ENCODE data around the gene MAGI1. TPM values are rescaled to one million over a fixed set of nuclear protein-coding genes. Genes with fewer than 3 reads are reported as not detected.

Gene MAGI1
- total RNA-seq, 1 donor from 2014 or later = 74.8 TPM

- no peak for DNase-seq (ENCODE audit: low spot score)
Observed at GRCh38 chr3:65674226-65674625, 364.5 kb downstream of the MAGI1 start.

GRCh38 chr3:65672871-65673815 lies 365.6 kb downstream of the MAGI1 start:
- no peak for DNase-seq (ENCODE audit: low spot score)

GRCh38 chr3:65672061-65672460 lies 366.7 kb downstream of the MAGI1 start:
- no peak for DNase-seq (ENCODE audit: low spot score)

GRCh38 chr3:65671004-65671403 lies 367.7 kb downstream of the MAGI1 start:
- no peak for DNase-seq (ENCODE audit: low spot score)

GRCh38 chr3:65669163-65669875 lies 369.4 kb downstream of the MAGI1 start:
- DNase-seq (ENCODE audit: low spot score) = no peak

- DNase-seq (ENCODE audit: low spot score) = no peak
Observed at GRCh38 chr3:65667963-65668362, 370.8 kb downstream of the MAGI1 start.

GRCh38 chr3:65666448-65667091 lies 372.1 kb downstream of the MAGI1 start:
- no peak for DNase-seq (ENCODE audit: low spot score)

GRCh38 chr3:65665915-65666314 lies 372.8 kb downstream of the MAGI1 start:
- DNase-seq (ENCODE audit: low spot score) = no peak

GRCh38 chr3:65664931-65665330 lies 373.8 kb downstream of the MAGI1 start:
- no peak for DNase-seq (ENCODE audit: low spot score)

GRCh38 chr3:65664446-65664845 lies 374.3 kb downstream of the MAGI1 start:
- DNase-seq (ENCODE audit: low spot score) = no peak

- no peak for DNase-seq (ENCODE audit: low spot score)
Observed at GRCh38 chr3:65662095-65662494, 376.6 kb downstream of the MAGI1 start.

- no peak for DNase-seq (ENCODE audit: low spot score)
Observed at GRCh38 chr3:65660000-65660598, 378.6 kb downstream of the MAGI1 start.

GRCh38 chr3:65659396-65659795 lies 379.3 kb downstream of the MAGI1 start:
- DNase-seq (ENCODE audit: low spot score) = no peak

- no peak for DNase-seq (ENCODE audit: low spot score)
Observed at GRCh38 chr3:65658401-65658800, 380.3 kb downstream of the MAGI1 start.

- DNase-seq (ENCODE audit: low spot score) = no peak
Observed at GRCh38 chr3:65655061-65655460, 383.7 kb downstream of the MAGI1 start.

GRCh38 chr3:65653731-65654130 lies 385.0 kb downstream of the MAGI1 start:
- no peak for DNase-seq (ENCODE audit: low spot score)

- DNase-seq (ENCODE audit: low spot score) = no peak
Observed at GRCh38 chr3:65650247-65650646, 388.5 kb downstream of the MAGI1 start.

GRCh38 chr3:65647369-65647768 lies 391.3 kb downstream of the MAGI1 start:
- DNase-seq (ENCODE audit: low spot score) = no peak

GRCh38 chr3:65642883-65643282 lies 395.8 kb downstream of the MAGI1 start:
- no peak for DNase-seq (ENCODE audit: low spot score)

GRCh38 chr3:65641777-65642176 lies 396.9 kb downstream of the MAGI1 start:
- no peak for DNase-seq (ENCODE audit: low spot score)

- no peak for DNase-seq (ENCODE audit: low spot score)
Observed at GRCh38 chr3:65641045-65641444, 397.7 kb downstream of the MAGI1 start.
